Superior temporal gyrus (tissue), 1 donor: Measurements from ENCODE around the gene POLA2.

Experiments used
- DNase-seq: peaks from one replicate; pipeline ENCODE4 v3.0.0-alpha.2; 2016; ENCODE audit errors: extremely low spot score

The POLA2 gene

GRCh38 chr11:65307298-65308229 lies 45.8 kb downstream of the POLA2 start:
- no peak for DNase-seq

GRCh38 chr11:65308281-65308891 lies 46.6 kb downstream of the POLA2 start:
- no peak for DNase-seq

- DNase-seq: no peak
These were observed 47.2 kb downstream of the POLA2 start for GRCh38 chr11:65309006-65309405.

- peak; percentile 43 for DNase-seq
These were observed 48.5 kb downstream of the POLA2 start for GRCh38 chr11:65310215-65310614.

- peak; percentile 13 for DNase-seq
These were observed 49.0 kb downstream of the POLA2 start for GRCh38 chr11:65310736-65311135.

- DNase-seq: no peak
These were observed 49.5 kb downstream of the POLA2 start for GRCh38 chr11:65311170-65311678.

GRCh38 chr11:65314501-65315203 lies 52.9 kb downstream of the POLA2 start, which contains the start of gene CDC42EP2:
Gene CDC42EP2 (plus strand): TSS chr11:65314866. CDS start chr11:65320899, 6,033 bp downstream.
- peak; percentile 85 for DNase-seq

GRCh38 chr11:65315204-65315865 lies 53.6 kb downstream of the POLA2 start:
- peak; percentile 83 for DNase-seq

GRCh38 chr11:65315866-65316226 lies 54.1 kb downstream of the POLA2 start:
- DNase-seq: no peak

GRCh38 chr11:65316227-65317024 lies 54.7 kb downstream of the POLA2 start:
- no peak for DNase-seq

GRCh38 chr11:65317025-65317786 lies 55.4 kb downstream of the POLA2 start:
- no peak for DNase-seq

GRCh38 chr11:65320386-65321075 lies 58.8 kb downstream of the POLA2 start:
- DNase-seq: no peak

GRCh38 chr11:65321076-65321475 lies 59.3 kb downstream of the POLA2 start:
- no peak for DNase-seq

- DNase-seq: no peak
These were observed 60.2 kb downstream of the POLA2 start for GRCh38 chr11:65321828-65322485.

GRCh38 chr11:65323813-65324212 lies 62.1 kb downstream of the POLA2 start:
- no peak for DNase-seq

GRCh38 chr11:65325435-65325834 lies 63.7 kb downstream of the POLA2 start:
- no peak for DNase-seq

GRCh38 chr11:65327021-65327420 lies 65.3 kb downstream of the POLA2 start:
- DNase-seq: no peak

GRCh38 chr11:65329478-65329877 lies 67.7 kb downstream of the POLA2 start:
- DNase-seq: no peak

- DNase-seq: peak; percentile 99
These were observed 68.2 kb downstream of the POLA2 start for GRCh38 chr11:65329944-65330403.
